OCI-M2 (cell line): ENCODE data around the gene TXNRD1.
A peak's percentile ranks its signal among the peaks of the same experiment; 100 is the strongest.
"Not testable (repeated sequence)": the region's sequence is repeated elsewhere in the genome, so short reads cannot be mapped to it uniquely, and the experiment has no call there.

Source experiments
- DNase-seq: peaks from one replicate; lab custom pipeline; 2025; ENCODE audit not compliant: unreplicated experiment; lab: John Stamatoyannopoulos, UW

Gene TXNRD1

GRCh38 chr12:104360983-104361707, 145.6 kb downstream of the TXNRD1 start:
- no peak for DNase-seq

DNA sequence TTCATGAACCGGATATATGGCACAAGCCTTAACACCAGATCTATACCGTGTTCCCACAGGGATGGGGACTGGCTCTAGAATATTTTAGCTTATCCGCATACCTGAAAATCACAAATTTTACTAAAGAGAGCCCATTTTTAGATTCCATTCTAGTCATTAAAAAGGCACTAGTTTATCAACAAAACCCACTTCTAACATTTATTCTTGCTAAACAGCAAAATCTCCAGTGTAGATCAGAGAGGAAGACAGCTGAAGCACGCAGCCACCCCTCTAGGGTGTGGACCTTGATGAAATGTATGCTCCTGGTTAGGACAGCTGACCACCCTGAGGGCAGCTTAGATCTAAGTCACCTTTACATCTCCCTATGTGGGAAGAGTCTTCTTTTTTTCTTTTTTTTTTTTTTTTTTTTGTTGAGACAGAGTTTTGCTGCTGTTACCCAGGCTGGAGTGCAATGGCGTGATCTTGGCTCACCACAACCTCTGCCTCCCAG, 150.4 kb downstream of the TXNRD1 start:
- no peak for DNase-seq

DNA sequence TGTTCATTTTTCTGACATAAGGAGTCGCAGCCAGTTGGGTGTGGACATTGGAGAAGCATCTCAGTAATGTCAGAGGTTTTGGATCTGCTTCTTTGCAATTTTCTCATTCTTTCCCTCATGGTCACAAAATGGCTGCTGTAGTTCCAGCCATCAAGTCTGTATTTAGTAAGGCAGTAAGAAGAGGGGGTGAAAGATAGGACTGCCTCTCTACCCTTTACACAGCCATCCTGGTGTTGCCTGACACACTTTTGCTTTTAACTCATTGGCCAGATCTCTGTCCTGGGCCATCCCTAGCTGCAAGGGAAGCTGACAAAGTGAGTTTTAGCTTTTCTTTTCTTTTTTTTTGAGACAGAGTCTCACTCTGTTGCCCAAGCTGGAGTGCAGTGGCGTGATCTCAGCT, 154.1 kb downstream of the TXNRD1 start:
- no peak for DNase-seq

DNA sequence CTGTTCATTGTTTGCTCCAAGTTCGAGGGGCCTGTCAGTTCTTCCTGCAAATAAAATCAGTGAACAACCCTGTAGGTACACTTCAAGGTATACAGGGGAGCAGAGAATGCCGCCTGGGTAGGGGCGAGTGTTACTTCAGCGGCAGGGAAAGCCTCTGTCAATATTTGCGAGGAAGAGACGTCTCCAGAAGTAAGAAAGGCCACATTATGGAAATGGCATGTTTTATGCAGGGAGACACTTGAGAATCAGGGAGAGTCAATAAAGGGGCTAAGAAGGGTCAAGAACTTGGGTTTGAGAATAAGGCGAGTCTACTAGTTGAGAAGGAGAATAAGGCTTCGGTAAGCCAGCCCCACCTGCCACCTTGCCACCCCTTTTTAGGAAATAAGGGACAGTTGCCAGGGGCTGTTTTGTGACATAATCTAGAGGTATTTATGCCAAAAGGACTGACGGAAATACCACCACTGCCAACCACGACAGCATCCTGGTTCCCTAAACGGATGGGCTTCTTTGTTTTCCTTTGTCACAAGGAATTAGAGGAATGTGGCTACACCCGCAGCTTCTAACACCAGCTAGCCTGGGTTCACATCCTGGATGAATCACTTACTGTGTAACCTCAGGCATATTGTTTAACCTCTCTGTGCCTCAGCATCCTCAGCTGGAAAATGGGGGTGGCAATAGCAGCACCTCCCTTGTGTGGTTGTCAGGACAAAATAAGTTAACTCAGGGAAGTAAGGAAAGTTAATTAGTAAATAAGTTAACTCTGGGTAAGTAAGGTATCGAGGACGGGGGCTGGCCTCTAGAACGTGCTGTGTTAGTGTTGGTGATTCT, 155.7 kb downstream of the TXNRD1 start:
- no peak for DNase-seq

- DNase-seq: no peak
These were observed 156.6 kb downstream of the TXNRD1 start for GRCh38 chr12:104372061-104372720.

GRCh38 chr12:104372721-104373335, 157.2 kb downstream of the TXNRD1 start:
- no peak for DNase-seq

DNA sequence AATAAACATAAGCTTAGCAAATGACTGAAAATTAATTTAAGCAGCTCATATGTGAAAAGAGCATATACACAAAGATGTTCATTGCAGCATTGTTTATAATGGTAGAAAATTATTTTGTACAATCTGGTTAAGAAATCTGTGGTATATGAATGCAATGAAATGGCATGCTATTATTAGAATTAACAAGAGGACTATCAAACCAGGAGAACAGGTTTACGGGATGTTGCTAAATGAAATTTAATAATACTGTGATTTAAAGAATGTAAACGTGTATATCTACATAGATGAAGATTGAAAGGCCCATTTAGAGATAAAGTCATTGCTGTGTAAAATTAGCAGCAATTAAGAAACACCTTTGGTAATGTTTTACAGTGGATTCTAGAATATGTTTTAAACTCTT, 158.5 kb downstream of the TXNRD1 start:
- no peak for DNase-seq

DNA sequence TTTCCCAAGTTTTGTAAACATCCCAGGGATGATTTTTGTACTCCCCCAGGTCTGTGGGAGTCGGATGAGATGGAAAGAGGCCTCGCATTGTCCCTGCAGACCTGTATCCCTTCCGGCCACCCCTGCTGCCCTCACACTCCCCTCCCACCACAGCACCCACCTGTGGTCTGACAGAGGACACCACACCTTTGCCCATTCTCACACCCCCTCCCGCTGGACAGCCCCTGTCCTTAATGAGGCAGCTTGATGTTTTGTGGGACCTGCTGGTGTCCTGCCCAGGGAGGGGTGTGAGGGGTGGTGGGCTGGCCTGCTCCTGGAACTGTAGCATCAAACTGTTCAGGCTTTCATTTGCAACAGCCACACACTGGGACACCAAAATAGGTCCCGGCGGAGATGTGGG, 159.2 kb downstream of the TXNRD1 start:
- DNase-seq: no peak

DNA sequence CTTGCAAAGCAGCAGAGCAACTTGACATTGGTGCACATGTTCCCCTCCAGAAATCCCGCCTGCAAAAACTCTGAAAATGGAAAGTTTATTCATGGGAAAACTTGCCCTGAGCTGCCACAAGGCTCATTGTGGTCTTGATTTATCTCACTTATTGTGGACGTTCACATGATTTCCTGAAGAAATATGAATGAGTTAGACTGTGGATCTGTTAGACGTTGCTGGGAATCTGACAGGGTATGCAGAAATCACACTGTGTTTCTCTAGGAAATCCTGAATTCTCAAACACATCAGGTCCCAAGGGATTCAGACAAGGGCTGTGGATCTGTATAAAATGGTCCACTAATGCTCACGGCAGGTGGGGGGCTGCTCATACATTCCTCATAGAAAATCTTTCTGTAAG, 160.2 kb downstream of the TXNRD1 start:
- no peak for DNase-seq

DNA sequence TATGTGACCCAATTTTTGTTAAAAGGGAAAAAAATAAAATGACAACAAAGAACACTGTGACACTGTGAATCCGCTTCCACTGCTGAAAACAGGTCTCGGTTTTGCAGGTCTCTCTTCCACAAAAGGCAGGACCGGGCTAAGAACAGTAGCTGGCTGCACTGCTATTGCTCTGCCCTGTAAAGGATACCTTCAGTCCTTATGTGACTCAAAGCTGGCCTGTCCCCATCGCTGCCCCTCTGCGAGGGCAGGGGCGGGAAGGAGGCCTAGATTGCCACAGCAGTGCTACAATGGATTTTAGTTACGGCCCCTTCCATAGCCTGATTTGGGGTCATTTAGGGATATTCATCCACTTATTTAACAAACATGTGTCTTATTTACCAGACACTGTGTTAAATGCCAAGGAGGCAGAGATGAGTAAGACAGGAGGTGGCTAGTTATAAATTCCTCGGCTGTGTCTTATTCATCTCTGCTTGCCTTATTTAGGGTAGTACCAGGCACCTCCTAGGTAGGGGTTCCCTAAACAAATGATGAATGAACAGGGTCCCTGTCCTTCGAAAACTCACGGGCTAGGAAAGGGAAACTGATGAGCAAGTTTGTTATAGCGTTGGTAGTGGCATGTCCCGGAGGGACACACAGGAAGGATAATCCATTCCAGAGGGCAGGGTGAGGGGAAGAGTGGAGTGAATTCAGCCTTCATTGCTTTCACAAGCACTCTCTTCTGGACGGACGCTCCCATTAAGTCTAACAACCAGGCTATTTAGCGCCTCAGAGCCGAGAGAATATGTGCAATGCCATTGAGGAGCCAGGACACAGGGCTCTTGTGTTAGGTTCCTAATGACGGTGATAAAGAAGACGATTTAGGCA, 161.3 kb downstream of the TXNRD1 start:
- no peak for DNase-seq

- DNase-seq: no peak
These were observed 161.9 kb downstream of the TXNRD1 start for GRCh38 chr12:104377514-104377812.

DNA sequence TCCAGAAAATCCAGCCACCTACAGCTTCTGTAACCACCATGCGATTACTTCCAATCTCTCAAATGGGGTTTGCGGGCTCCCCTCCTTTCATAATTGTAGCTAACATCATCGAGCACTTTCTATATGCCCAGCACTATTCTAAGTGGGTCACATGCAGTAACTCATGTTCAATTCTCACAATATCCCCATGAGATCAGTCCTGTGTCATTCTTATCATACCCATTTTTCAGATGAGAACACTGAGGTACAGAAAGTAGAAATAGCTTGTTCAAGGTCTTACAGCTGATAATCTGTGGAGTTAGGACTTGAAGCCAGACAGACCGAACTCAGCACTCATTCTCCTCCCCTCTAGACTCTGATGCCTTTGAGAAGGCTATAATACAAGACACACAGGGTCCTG, 162.8 kb downstream of the TXNRD1 start:
- no peak for DNase-seq

- no peak for DNase-seq
These were observed 165.8 kb downstream of the TXNRD1 start for GRCh38 chr12:104381341-104381730.

DNA sequence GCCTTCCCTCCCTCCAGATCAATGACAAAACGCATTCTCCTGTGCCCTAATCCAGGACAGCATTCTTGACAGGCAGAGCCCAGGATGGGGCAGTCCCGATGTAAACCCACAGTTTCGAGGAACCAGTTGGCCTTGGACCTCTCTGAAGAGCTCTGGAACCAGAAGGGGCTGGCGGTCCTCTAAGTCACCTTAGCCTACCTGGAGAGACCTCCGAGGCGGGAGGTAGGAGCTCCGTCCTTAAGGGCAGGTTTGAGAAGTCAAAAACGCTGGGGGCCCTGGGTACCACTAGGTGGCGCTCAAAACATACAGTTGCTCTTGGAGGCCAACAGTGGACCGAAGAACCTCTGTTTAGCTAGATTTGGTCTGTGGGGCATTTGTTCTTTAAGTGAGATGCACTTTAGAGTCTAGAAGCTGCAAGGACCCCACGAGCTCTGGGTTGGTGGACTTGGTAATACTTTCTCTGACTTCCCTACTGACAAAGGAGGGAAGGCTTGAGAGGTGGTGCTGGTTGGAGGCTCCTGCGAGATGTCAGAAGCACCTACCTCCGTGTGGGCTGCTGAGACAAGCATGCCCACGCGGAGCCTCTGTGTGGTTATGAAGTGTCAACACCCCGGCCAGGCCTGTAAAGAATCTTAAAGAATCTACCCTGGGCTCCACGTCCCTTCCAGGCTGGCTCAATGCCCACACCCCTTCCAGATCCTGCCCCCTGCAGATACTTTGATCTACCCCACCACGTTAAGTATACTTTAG, 166.3 kb downstream of the TXNRD1 start:
- peak; percentile 72 for DNase-seq

DNA sequence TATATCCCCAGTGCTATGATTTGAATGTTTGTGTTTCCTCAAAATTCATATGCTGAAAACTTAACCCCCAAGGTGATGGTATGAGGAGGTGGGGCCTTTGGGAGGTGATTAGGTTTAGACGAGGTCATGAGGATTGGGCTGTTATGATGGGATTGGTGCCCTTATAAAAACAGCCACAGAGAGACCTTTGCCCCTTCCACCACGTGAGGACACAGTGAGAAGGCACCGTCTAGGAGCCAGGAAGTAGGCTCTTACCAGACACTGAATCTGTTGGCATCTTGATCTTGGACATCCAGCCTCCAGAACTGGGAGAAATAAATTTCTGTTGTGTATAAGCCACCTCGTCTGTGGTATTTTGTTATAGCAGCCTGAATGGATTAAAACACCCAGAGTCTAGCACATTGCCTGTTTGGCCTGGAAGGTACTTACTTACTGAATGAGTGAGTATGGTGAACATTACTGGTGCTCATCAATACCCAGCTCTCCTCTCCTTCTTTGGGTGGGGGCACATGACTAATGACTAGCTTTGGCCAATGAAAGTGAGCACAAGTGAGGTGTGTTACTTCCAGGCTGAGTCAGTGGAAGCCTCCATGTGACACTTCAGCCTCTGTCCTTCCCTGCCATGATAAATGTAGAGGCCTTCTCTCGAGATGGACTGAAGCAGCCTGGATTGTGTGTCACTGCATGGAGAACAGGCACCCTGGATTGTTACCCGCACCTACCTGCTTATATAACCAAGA, 168.7 kb downstream of the TXNRD1 start:
- DNase-seq: no peak

- DNase-seq: no peak
These were observed 169.9 kb downstream of the TXNRD1 start for GRCh38 chr12:104385510-104385909.

DNA sequence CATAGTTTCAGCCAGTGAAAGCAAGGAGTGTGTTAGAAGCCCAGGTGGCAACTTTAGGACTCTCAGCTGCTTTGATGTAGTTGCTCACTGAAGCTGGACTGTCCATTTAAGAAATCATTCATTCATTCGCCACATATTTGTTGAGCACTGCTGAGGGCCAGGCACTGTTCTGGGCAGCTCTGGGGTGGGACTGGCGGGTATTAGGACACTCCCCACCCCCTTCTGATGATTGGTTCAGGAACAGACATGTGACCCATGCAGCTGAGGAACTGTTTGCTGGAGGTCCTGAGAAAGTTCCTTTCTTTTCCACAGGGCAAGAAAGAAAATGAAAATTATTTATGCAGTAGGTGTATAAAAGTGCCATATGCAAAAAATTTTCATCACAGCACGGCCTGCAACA, 170.9 kb downstream of the TXNRD1 start:
- no peak for DNase-seq

GRCh38 chr12:104387190-104387589, 171.6 kb downstream of the TXNRD1 start:
- DNase-seq: no peak

DNA sequence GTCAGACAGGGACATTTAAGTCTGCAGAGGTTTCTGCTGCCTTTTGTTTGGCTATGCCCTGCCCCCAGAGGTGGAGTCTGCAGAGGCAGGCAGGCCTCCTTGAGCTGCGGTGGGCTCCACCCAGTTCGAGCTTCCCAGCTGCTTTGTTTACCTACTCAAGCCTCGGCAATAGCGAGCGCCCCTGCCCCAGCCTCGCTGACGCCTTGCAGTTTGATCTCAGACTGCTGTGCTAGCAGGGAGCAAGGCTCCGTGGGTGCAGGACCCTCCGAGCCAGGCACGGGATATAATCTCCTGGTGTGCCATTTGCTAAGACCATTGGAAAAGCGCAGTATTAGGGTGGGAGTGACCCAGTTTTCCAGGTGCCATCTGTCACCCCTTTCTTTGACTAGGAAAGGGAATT, 178.5 kb downstream of the TXNRD1 start:
- DNase-seq: not testable (repeated sequence)
